SH-SY5Y (cell line): Measurements from ENCODE around the gene PAPPA.

ENCODE experiments used
- GATA2 ChIP-seq: IDR thresholded peaks from 2 replicates; pipeline ENCODE4 v1.6.1; 2011; ENCODE audit warnings: mild to moderate bottlenecking, low read depth, low read length
- GATA3 ChIP-seq: IDR thresholded peaks from 2 replicates; pipeline ENCODE4 v1.6.1; 2011; ENCODE audit warnings: low read depth, mild to moderate bottlenecking, low read length, moderate library complexity

- TF ChIP-seq GATA3 (no peak), GATA2 (no peak)
Measured at GRCh38 chr9:116382053-116382452, 228.5 kb downstream of the PAPPA start.
